Mammary epithelial cell (primary cell): ENCODE data around the gene BICDL2.

Experiments used
- EZH2 ChIP-seq: IDR thresholded peaks from 2 replicates; pipeline ENCODE4 v1.6.1; 2012; ENCODE audit warnings: low read length, inconsistent platforms, borderline replicate concordance
- TF ChIP-seq, protein P1 (sequence below), 2 donors: IDR thresholded peaks in 1 of 2; conservative IDR thresholded peaks in 1 of 2; 2 replicates each; pipeline ENCODE4 v1.5.1; 2011 to 2012; ENCODE audit warnings: inconsistent platforms in 2 of 2, low read length in 2 of 2, mild to moderate bottlenecking in 2 of 2, control low read depth in 1 of 2, low read depth in 1 of 2; ENCODE audit not compliant: insufficient read depth in 1 of 2; ENCODE audit errors: extremely low read depth in 1 of 2

- TF ChIP-seq, protein P1, sequence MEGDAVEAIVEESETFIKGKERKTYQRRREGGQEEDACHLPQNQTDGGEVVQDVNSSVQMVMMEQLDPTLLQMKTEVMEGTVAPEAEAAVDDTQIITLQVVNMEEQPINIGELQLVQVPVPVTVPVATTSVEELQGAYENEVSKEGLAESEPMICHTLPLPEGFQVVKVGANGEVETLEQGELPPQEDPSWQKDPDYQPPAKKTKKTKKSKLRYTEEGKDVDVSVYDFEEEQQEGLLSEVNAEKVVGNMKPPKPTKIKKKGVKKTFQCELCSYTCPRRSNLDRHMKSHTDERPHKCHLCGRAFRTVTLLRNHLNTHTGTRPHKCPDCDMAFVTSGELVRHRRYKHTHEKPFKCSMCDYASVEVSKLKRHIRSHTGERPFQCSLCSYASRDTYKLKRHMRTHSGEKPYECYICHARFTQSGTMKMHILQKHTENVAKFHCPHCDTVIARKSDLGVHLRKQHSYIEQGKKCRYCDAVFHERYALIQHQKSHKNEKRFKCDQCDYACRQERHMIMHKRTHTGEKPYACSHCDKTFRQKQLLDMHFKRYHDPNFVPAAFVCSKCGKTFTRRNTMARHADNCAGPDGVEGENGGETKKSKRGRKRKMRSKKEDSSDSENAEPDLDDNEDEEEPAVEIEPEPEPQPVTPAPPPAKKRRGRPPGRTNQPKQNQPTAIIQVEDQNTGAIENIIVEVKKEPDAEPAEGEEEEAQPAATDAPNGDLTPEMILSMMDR (conservative IDR thresholded peaks at IDR 0.05 in 1 of 2, IDR thresholded peaks at IDR 0.05 in 1 of 2; ENCODE audit: extremely low read depth in 1 of 2, insufficient read depth in 1 of 2, low read depth in 1 of 2, low read length in 2 of 2): no peak
- no peak for TF ChIP-seq EZH2
These were observed 9.9 kb downstream of the BICDL2 start for GRCh38 chr16:3026609-3027488.
